A549 (cell line): ENCODE results near the gene HELQ. TPM values are rescaled to one million over a fixed set of nuclear protein-coding genes. Genes with fewer than 3 reads are reported as not detected.

Experiments used
- ATAC-seq, 2 experiments: fragments of 200-7000 bp in 1 of 2; fragments of >200 bp in 1 of 2; cut with Nextera tagmentation in 1 of 2; cut with Tn5 transposase in 1 of 2; 3 replicates each; pipeline versions ENCODE4 v1.8.0 to v1.9.1; 2018 to 2020; ENCODE audit warnings: mild to moderate bottlenecking in 1 of 2, moderate library complexity in 1 of 2
- CTCF ChIA-PET: fragments of 300-600 bp; sonication (Branson Sonifier 250); formaldehyde crosslinking; extraction: SDS; loops from one replicate; lab custom pipeline; 2021; ENCODE audit warnings: antibody characterized with exemption, inconsistent platforms; lab: Yijun Ruan, JAX
- POLR2A ChIA-PET: fragments of 350-600 bp; formaldehyde crosslinking; extraction: SDS; loops from one replicate; lab custom pipeline; 2021; ENCODE audit warnings: antibody characterized with exemption, inconsistent platforms; lab: Yijun Ruan, JAX
- DNase-seq, 2 experiments: peaks; one replicate each; pipeline versions ENCODE4 v3.0.0 to v3.0.0-alpha.2; 2011 to 2016; ENCODE audit warnings: low read depth in 1 of 2, low spot score in 1 of 2
- FAIRE-seq: peaks from 2 replicates; lab custom pipeline; 2011; peaks lifted over from hg19 to GRCh38; lab: Jason Lieb, UNC
- H3K27ac ChIP-seq, 2 experiments: fragments of >200 bp; sonication (Bioruptor Twin); formaldehyde crosslinking; 3 replicates each; pipeline ENCODE4 v1.5.1; 2016 to 2017
- H3K4me1 ChIP-seq: fragments of >200 bp; sonication (Bioruptor Twin); formaldehyde crosslinking; 3 replicates; pipeline ENCODE4 v1.6.1; 2016
- H3K4me2 ChIP-seq: fragments of >200 bp; sonication (Bioruptor Twin); formaldehyde crosslinking; 3 replicates; pipeline ENCODE4 v1.6.1; 2016
- H3K4me3 ChIP-seq: fragments of >200 bp; sonication (Bioruptor Twin); formaldehyde crosslinking; 3 replicates; pipeline ENCODE4 v1.5.1; 2016
- H3K9me3 ChIP-seq: fragments of >200 bp; sonication (Bioruptor Twin); formaldehyde crosslinking; 3 replicates; pipeline ENCODE4 v1.6.1; 2016
- CBX2 ChIP-seq: fragments of 200-600 bp; sonication (generic); IDR thresholded peaks from 2 replicates; pipeline ENCODE4 v1.6.1; 2016; ENCODE audit warnings: low read depth, mild to moderate bottlenecking, borderline replicate concordance
- E2F6 ChIP-seq: IDR thresholded peaks from 2 replicates; pipeline ENCODE4 v1.6.1; 2012; ENCODE audit warnings: low read depth, borderline replicate concordance
- ELK1 ChIP-seq: fragments of 150-350 bp; IDR thresholded peaks from 2 replicates; pipeline ENCODE4 v1.6.1; 2014; ENCODE audit warnings: low read depth, mild to moderate bottlenecking, low read length
- FOSB ChIP-seq: fragments of 250-450 bp; sonication (Bioruptor Pico); IDR thresholded peaks from 2 replicates; pipeline ENCODE4 v1.5.0; 2020; ENCODE audit warnings: mild to moderate bottlenecking, moderate library complexity
- HEYL ChIP-seq: fragments of 250-450 bp; sonication (Bioruptor Pico); IDR thresholded peaks from 2 replicates; pipeline ENCODE4 v1.8.0; 2021; ENCODE audit warnings: mild to moderate bottlenecking, moderate library complexity
- HMGXB4 ChIP-seq: fragments of 250-450 bp; sonication (Bioruptor Pico); IDR thresholded peaks from 2 replicates; pipeline ENCODE4 v1.5.0; 2021; ENCODE audit warnings: mild to moderate bottlenecking, moderate library complexity, borderline replicate concordance
- HOXA7 ChIP-seq: fragments of 250-450 bp; sonication (Bioruptor Pico); IDR thresholded peaks from 2 replicates; pipeline ENCODE4 v1.5.0; 2020; ENCODE audit warnings: mild to moderate bottlenecking, moderate library complexity
- HOXB13 ChIP-seq: fragments of 250-450 bp; sonication (Bioruptor Pico); IDR thresholded peaks from 2 replicates; pipeline ENCODE4 v1.5.0; 2020; ENCODE audit warnings: low read depth, mild to moderate bottlenecking, moderate library complexity
- HOXB5 ChIP-seq: fragments of 250-450 bp; sonication (Bioruptor Pico); IDR thresholded peaks from 2 replicates; pipeline ENCODE4 v1.5.0; 2020; ENCODE audit warnings: mild to moderate bottlenecking, moderate library complexity
- JUNB ChIP-seq: fragments of >200 bp; sonication (Bioruptor Twin); formaldehyde crosslinking; IDR thresholded peaks from 2 replicates; pipeline ENCODE4 v1.6.1; 2016
- KDM1A ChIP-seq: fragments of 200-600 bp; sonication (generic); IDR thresholded peaks from 2 replicates; pipeline ENCODE4 v1.6.1; 2016; ENCODE audit warnings: low read depth, mild to moderate bottlenecking
- KDM5A ChIP-seq: fragments of 200-600 bp; sonication (generic); IDR thresholded peaks from 2 replicates; pipeline ENCODE4 v1.6.1; 2016; ENCODE audit warnings: antibody characterized with exemption, mild to moderate bottlenecking
- MAFK ChIP-seq: fragments of 450-650 bp; IDR thresholded peaks from 2 replicates; pipeline ENCODE4 v1.6.1; 2014; ENCODE audit not compliant: partially characterized antibody
- MAZ ChIP-seq: fragments of 150-350 bp; IDR thresholded peaks from 2 replicates; pipeline ENCODE4 v1.6.1; 2014; ENCODE audit warnings: antibody characterized with exemption, low read depth, low read length, borderline replicate concordance
- NFE2L2 ChIP-seq: fragments of 150-350 bp; conservative IDR thresholded peaks from 2 replicates; pipeline ENCODE4 v1.6.1; 2014; ENCODE audit warnings: low read length
- PBX3 ChIP-seq: IDR thresholded peaks from 2 replicates; pipeline ENCODE4 v1.6.1; 2012
- POLR2AphosphoS2 ChIP-seq: conservative IDR thresholded peaks from 2 replicates; pipeline ENCODE4 v1.6.1; 2012; ENCODE audit warnings: low read length, improper control_type of control experiment, inconsistent platforms
- RARB ChIP-seq: fragments of 250-450 bp; sonication (Bioruptor Pico); IDR thresholded peaks from 2 replicates; pipeline ENCODE4 v1.8.0; 2021; ENCODE audit warnings: mild to moderate bottlenecking, moderate library complexity
- RNF2 ChIP-seq: fragments of 200-600 bp; sonication (generic); IDR thresholded peaks from 2 replicates; pipeline ENCODE4 v1.6.1; 2016; ENCODE audit warnings: low read depth, mild to moderate bottlenecking, antibody characterized with exemption, moderate library complexity, borderline replicate concordance
- TFCP2L1 ChIP-seq: fragments of 250-450 bp; sonication (Bioruptor Pico); IDR thresholded peaks from 2 replicates; pipeline ENCODE4 v1.5.0; 2021; ENCODE audit warnings: mild to moderate bottlenecking
- ZNF302 ChIP-seq: fragments of 250-450 bp; sonication (Bioruptor Pico); IDR thresholded peaks from 2 replicates; pipeline ENCODE4 v1.9.0; 2021; ENCODE audit warnings: inconsistent platforms, mild to moderate bottlenecking, moderate library complexity
- whole genome bisulfite sequencing: methylation state at CpG from one replicate; pipeline ENCODE4 v1.1.6; 2017; ENCODE audit errors: missing lambda C conversion rate; 5-methylcytosine and 5-hydroxymethylcytosine counted together
- polyA plus RNA-seq, 4 experiments: library from polyadenylated mRNA; depleted of rRNA in 3 of 4; stranded (reverse); fragments of >200 nt; fragmentation: RNase III in 1 of 4; extraction: RNeasy Plus Mini Kit Qiagen cat#74134 plus additional on column Dnase treatment in 1 of 4; gene quantifications; 2 replicates in 3 of 4; 3 replicates in 1 of 4; pipeline ENCODE4 v1.2.3, GENCODE V29; 2011 to 2017

Gene HELQ
- polyA plus RNA-seq, 2 of the 4 experiments (the other 2 are of a cell fraction) = 5.1 to 7.3 TPM

- ATAC-seq (no peak), FAIRE-seq (no peak), DNase-seq (no peak)
- no peak overlapping the region for H3K4me3 ChIP-seq
- no peak overlapping the region for H3K4me2 ChIP-seq
- CTCF ChIA-PET = no interaction called here
- H3K27ac ChIP-seq = no peak overlapping the region
- H3K4me1 ChIP-seq = no peaks in the 10 kb centered on the region
- POLR2A ChIA-PET = no interaction called here
- no peaks in the 10 kb centered on the region for H3K9me3 ChIP-seq
- TF ChIP-seq ZNF302 (CRISPR knock-in tag) (no peak), HOXB5 (CRISPR knock-in tag) (no peak), MAFK (no peak), ELK1 (no peak), POLR2AphosphoS2 (no peak), NFE2L2 (no peak), FOSB (CRISPR knock-in tag) (no peak), HOXB13 (no peak), HEYL (no peak)
- WGBS = 81% methylated on average over 3 of the region's 3 CpGs
Measured at GRCh38 chr4:83387012-83387411, 68.6 kb downstream of the HELQ start.

- ChIA-PET CTCF (interaction anchor here (1.3 kb wide), 1 partner anchor 20 kb away, joined by 3 read pairs; no protein-coding TSS in a partner anchor), POLR2A (no interaction called here)
- H3K9me3 ChIP-seq = peaks cover 12% of the 10 kb centered on the region; the same call in 1 of the 3 replicates
- DNase-seq (no peak), FAIRE-seq (no peak), ATAC-seq (no peak)
- 38% methylated on average over 2 of the region's 2 CpGs for WGBS
- H3K4me1 ChIP-seq = no peaks in the 10 kb centered on the region
- no peak overlapping the region for H3K4me2 ChIP-seq
- H3K27ac ChIP-seq = no peak overlapping the region
- no peak for TF ChIP-seq HMGXB4 (CRISPR knock-in tag)
- TF ChIP-seq HOXB5 (CRISPR knock-in tag) = no peak
- TF ChIP-seq CBX2 = no peak
- no peak for TF ChIP-seq E2F6
- TF ChIP-seq ZNF302 (CRISPR knock-in tag) = no peak
- TF ChIP-seq HOXB13 = no peak
- TF ChIP-seq NFE2L2 = no peak
- no peak for TF ChIP-seq RARB (CRISPR knock-in tag)
- no peak for TF ChIP-seq JUNB
- no peak for TF ChIP-seq KDM1A
- no peak for TF ChIP-seq MAZ
- no peak for TF ChIP-seq MAFK
- TF ChIP-seq TFCP2L1 (CRISPR knock-in tag) = no peak
- no peak for TF ChIP-seq HOXA7 (CRISPR knock-in tag)
- no peak for TF ChIP-seq RNF2
- no peak for TF ChIP-seq PBX3
- TF ChIP-seq KDM5A = no peak
- H3K4me3 ChIP-seq = no peak overlapping the region
Measured at GRCh38 chr4:83382850-83383249, 72.8 kb downstream of the HELQ start.
